Stimulated activated CD8-positive, alpha-beta memory T cell treated with anti-CD3 and anti-CD28 coated beads, Interleukin-12 subunit alpha, Interleukin-12 subunit beta, amount 100 ng/mL, for 1 hour (primary cell): ENCODE measurements around the gene NEURL1B.

ENCODE experiments used
- DNase-seq: peaks from one replicate; pipeline ENCODE4 v3.0.0-alpha.2; 2020; ENCODE audit warnings: low read depth

The NEURL1B gene

DNA sequence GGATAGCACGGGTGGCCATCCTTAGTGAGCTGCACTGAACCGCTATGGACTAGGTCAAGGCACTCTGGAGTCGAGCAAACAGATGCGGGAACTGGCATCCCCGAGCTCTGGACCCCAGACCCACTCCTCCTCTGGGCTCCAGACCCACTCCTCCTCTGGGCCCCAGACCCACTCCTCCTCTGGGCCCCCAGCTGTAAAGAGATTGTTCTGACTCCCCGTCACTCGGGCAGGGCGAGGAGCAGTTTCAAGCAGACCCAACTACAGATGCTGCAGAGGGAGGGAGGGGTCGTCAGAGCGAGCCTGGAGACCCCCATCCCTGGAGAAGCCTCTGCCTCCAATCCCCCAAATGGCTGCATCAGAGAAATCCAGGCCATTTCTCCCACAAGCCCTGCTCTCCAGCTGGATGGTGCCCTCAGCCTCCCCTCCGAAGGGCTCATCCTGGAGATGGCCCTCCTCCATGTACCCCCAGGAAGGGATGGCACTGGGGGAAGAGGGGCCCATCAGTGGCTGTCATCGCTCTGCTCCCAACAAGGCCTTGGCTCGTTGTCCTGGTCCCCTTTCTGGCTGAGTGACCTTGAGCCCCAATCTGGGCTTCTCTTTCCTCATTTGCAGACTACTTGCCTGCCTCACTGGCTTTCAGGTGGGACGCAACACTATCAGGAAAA is 91.3 kb downstream of the NEURL1B start:
- DNase-seq: no peak

DNA sequence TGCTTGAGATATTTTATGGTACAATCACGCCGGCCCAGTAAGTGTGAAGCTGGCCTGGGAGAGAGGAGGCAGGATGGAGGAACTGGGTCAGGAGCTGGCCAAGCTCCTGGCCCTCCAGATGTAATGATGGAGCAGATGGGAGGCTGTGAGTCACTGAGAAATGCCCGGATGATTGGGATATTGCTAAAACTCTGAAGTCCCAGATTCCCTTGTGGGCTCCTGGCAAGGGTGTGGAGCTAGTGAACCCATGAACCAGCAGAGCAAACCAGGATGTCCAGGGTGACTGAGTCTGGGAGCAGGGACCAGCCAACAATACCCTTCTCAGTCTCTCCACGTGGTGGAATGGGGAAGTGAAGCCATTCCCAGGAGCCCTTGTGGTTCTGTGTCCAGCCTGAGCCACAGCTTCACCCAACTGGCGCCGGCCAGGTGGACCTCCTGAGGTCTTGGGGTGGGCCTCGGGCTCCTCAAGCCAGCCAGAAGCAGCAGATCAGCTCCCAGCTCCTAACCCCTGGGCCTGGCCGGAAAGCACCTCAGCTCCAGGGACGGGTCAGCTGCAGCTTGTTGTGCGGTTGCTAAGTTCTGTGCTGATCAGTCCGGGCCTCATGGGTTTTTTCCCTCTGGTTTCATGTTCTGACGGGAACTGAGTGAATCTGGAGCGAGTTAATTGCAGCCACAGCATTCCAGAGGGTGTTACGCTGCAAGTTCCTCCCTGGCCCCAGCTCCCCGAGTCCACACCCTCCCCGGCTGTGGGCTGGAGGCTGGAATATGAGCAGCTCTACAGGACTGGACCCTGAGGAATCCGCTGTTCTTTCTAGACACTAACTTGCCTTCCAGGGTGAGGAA is 92.3 kb downstream of the NEURL1B start:
- no peak for DNase-seq

DNA sequence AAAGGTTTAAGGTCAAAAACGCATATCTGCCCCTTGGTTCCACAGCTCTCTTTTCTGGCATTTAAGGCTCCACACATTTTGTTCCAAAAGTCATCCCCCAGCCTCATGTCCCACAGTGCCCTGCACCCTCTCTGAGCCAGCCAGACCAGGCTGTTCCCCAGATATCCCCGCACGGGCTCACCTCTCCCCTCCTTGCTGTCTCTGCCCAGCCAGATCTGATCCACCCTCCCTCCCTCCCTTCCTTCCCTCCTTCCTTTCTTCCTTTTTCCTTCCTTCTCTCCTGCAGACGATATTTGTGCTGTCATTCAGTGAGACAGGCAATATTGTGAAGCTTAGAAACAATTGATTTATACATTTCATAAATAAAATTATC is 92.9 kb downstream of the NEURL1B start:
- no peak for DNase-seq

DNA sequence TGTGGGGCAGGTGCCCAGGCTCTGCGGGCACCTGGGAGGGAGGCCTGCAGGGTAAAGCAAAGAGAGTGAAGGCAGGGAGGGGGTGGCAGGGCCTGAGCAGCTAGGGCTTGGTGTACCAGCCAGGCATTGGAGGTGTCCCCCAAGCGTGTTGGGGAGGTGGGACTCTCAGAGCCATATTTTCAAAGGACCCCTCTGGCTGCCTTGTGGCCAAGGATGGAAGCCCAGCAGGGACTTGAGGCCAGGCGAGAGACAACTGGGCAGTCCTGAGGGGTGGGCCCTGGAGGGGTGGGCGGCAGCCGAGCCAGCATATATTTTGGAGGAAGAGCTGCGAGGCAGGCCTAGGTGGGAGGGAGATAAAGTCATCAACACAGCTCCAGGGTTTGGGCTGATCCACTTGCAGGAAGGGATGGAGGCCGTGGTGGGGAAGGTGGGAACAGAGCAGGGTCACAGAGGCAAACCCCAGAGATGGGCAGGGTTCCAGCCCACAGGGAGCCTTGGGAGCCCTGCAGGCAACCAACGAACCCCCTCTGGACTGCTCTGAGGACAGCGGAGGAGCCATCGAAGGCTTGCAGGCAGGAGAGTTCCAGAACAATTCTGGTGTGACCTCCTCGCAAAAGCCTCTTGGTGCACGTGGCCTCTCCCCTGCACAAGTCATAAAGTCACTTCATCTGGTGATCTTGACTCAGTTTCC is 94.2 kb downstream of the NEURL1B start:
- DNase-seq: no peak

DNA sequence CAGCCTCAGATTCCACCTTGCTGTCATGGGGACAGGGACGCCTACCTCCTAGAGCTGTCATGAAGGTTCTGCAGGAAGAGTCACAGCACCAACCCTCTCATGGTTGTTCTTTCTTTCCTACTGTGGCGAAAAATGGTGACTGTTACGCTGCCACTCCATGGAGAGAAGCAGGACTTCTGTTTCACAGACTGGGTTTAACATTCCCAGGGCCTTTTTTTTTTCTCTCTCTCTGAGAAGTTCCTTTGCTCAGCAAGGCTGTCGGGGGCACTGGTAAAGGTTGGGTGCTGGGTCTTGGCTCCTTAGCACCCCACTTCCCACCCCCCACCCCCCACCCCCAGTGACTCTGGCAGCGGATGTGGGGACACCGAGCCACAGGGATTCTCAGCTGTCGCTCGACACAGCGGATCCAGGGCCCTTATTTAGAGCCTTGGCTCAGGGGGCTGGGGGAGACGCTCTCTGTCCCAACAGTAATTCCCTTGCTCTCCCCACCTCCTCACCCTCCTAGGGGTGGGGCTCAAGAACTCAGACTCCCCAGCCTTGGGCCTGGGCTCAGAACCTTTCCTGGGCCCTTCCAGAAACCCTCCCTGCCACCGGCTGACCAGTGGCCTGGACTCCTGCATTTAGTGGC is 95.6 kb downstream of the NEURL1B start:
- DNase-seq: no peak

DNA sequence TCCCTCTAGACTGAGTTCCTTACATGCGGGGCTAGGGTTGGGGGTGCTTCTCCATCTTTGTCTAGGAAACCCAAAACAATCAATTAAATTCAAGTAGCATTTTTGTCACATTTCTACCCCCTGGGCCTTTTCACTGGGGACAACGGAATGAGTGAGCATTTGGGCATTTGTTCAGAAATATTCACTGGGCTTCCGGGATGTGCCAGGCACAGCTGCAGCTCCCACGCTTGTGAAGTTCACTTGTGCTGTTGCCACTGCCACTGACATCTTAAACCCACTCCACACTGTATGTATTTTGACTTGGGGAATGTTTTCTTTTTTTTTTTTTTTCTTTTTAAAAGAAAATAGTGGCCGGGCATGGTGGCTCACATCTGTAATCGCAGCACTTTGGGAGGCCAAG is 98.3 kb downstream of the NEURL1B start:
- no peak for DNase-seq

DNA sequence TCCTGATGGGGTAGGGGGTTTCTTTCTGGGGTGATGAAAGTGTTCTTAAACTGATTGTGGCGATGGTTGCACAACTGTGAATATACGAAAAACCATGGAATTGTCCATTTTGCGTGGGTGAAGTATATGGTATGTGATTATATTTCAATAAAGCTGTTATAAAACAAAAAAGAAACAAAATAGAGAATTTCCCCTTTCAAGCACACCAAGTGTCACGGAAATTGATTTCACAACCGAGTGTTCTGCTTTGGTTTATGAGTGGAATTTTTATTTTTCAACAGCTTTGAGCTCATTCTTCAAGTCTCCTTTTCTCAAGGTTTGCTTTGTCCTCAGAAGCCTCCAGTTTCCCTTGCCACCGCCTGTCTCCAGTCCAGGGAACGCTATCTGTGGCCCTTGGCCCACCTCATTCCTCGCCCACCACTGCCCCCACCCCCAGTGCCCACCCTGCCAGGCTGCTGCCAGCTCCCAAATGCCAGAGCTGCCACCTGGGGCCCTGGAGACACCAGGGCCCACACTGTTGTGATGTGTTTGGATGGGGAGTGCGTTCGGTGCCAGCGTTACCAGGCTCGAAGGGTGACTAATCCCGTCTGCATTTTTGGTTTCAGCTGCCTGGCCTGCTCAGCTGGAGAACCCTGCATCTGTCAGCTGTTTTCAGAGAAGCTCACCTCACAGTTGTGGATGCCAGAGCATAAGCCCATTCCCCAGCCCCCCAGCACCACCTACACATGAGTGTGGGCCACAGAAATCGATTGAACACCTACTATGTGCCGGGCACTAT is 99.6 kb downstream of the NEURL1B start:
- DNase-seq: no peak
